PC-9 (cell line): ENCODE results near the gene SLC25A47.

Experiments
- CTCF ChIP-seq: fragments of 200-600 bp; sonication (generic); conservative IDR thresholded peaks from 2 replicates; pipeline ENCODE4 v1.6.1; 2017; ENCODE audit warnings: mixed run types, antibody characterized with exemption, mild to moderate bottlenecking, moderate library complexity
- EZH2 ChIP-seq: fragments of 200-600 bp; sonication (generic); IDR thresholded peaks from 2 replicates; pipeline ENCODE4 v1.8.0; 2017; ENCODE audit warnings: antibody characterized with exemption, low read depth

DNA sequence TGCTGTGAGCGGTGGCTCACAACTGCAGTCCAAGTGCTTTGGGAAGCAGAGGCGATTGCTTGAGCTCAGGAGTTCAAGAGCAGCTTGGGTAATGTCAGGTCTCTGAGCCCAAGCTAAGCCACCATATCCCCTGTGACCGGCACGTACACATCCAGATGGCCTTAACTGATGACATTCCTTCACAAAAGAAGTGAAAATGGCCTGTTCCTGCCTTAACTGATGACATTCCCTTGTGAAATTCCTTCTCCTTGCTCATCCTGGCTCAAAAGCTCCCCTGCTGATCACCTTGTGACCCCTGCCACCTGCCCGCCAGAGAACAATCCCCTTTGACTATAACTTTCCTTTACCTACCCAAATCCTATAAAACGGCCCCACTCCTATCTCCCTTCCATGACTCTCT, 48.6 kb downstream of the SLC25A47 start:
- TF ChIP-seq CTCF (no peak), EZH2 (no peak)
